Calu3 (cell line): ENCODE results near the gene SMPD3. TPM values are rescaled to one million over a fixed set of nuclear protein-coding genes. Genes with fewer than 3 reads are reported as not detected.

Experiments used
- BruUV-seq: library from RNA; stranded (reverse); fragments of 400-500 nt; replicated peaks from 2 replicates; lab custom pipeline; 2021; lab: Mats Ljungman, UMichigan
- CTCF ChIA-PET: fragments of 300-600 bp; sonication (Branson Sonifier 250); formaldehyde crosslinking; loops from one replicate; lab custom pipeline; 2022; ENCODE audit warnings: antibody characterized with exemption; lab: Charles Lee
- DNase-seq: peaks from one replicate; pipeline ENCODE4 v3.0.0; 2022
- H3K27ac Mint-ChIP-seq: one replicate; pipeline ENCODE4 v1.8.0; 2022; ENCODE audit warnings: mixed read lengths; ENCODE audit not compliant: unreplicated experiment
- H3K27me3 Mint-ChIP-seq: one replicate; pipeline ENCODE4 v1.8.0; 2022; ENCODE audit warnings: mixed read lengths; ENCODE audit not compliant: unreplicated experiment
- H3K36me3 Mint-ChIP-seq: one replicate; pipeline ENCODE4 v1.8.0; 2022; ENCODE audit warnings: mild to moderate bottlenecking, moderate library complexity, mixed read lengths; ENCODE audit not compliant: insufficient read depth, unreplicated experiment
- H3K4me1 Mint-ChIP-seq: one replicate; pipeline ENCODE4 v1.8.0; 2022; ENCODE audit warnings: mild to moderate bottlenecking, low read depth, mixed read lengths; ENCODE audit not compliant: unreplicated experiment
- H3K4me3 Mint-ChIP-seq: one replicate; pipeline ENCODE4 v1.8.0; 2022; ENCODE audit warnings: mild to moderate bottlenecking, low read depth, moderate library complexity, mixed read lengths; ENCODE audit not compliant: unreplicated experiment
- H3K9me3 Mint-ChIP-seq: one replicate; pipeline ENCODE4 v1.8.0; 2022; ENCODE audit warnings: low read depth, mixed read lengths; ENCODE audit not compliant: unreplicated experiment
- intact Hi-C: fragments of 100-400 bp; cut with micrococcal nuclease; formaldehyde crosslinking; loops from one replicate; pipeline ENCODE4 v1.10.0; 2022; ENCODE audit not compliant: unreplicated experiment
- total RNA-seq: library from RNA; stranded (reverse); gene quantifications from 2 replicates; pipeline ENCODE4 v1.2.3, GENCODE V29; 2022
- TF ChIP-seq, protein P1 (sequence below): fragments of 200-600 bp; IDR thresholded peaks from one replicate; pipeline ENCODE4 v1.8.0; 2022; ENCODE audit warnings: antibody characterized with exemption; ENCODE audit not compliant: unreplicated experiment

Gene SMPD3
- total RNA-seq, 1 experiment from 2014 or later, result 0.42 TPM

DNA sequence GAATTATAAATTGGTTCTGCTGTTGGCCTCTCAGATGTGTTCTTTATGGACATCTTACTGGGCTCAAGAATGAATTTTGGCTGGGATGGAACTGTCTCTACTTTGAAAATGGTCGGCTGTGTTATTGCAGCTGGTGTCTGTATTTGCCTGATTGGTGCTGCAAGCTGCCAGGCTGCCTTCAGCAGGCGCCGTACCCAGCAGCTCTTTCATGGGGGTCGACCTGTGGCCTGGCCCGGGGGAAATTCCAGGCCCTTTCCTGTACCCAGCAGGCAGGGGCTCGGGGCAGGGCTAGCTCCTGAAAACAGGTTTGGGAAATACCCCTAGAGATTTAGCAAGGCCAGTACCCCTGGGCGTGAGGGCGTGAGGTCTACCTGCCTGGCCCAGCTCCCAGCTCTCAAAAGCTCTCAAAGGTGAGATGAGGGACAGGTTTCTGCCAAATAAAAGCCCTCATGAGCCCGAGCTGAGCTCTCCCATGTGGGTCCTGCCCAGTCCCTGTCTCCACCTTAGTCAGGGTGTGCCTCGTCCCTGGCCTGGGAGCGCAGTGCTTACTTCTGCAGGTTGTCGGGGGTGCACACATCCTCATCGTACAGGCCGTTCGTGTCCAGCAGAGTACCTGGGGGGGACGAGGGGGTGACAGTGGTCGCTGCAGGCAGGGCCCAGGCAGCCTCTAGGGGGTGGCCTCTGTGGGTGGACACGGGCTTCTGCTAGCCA is 85.2 kb downstream of the SMPD3 start:
- TF ChIP-seq, protein P1, sequence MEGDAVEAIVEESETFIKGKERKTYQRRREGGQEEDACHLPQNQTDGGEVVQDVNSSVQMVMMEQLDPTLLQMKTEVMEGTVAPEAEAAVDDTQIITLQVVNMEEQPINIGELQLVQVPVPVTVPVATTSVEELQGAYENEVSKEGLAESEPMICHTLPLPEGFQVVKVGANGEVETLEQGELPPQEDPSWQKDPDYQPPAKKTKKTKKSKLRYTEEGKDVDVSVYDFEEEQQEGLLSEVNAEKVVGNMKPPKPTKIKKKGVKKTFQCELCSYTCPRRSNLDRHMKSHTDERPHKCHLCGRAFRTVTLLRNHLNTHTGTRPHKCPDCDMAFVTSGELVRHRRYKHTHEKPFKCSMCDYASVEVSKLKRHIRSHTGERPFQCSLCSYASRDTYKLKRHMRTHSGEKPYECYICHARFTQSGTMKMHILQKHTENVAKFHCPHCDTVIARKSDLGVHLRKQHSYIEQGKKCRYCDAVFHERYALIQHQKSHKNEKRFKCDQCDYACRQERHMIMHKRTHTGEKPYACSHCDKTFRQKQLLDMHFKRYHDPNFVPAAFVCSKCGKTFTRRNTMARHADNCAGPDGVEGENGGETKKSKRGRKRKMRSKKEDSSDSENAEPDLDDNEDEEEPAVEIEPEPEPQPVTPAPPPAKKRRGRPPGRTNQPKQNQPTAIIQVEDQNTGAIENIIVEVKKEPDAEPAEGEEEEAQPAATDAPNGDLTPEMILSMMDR, result no peak

DNA sequence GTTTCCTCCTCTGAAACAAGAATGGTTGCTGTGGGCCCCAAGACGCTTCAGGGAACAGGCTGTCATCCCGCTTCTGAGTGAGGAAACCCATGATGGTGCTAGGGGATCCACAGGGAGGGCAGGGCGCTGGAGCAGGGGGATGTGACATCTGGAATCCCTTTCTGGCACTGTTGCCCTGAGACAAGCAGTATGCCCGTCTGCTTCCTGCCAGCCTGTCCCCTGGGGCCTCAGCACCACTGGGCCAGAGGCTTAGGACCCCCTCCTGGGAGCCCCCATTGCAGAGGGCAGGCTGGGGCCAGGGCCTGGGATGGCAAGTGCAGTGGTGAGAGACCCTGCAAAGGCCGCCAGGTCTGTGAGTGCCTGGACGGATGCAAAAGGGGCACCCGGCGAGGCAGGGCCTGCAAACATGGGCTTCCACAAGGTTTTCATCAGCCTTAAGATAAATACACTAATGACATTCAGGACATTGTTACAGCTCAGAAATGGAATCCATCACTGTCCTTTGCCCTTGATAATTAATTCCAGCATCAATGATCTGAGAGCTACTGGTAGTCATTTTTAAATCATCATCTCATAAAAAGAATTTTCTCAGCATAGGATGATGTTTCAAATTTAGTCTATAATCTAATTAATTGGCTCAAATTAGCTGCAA is 85.9 kb downstream of the SMPD3 start:
- Mint-ChIP-seq H3K4me1 (no peaks in the 10 kb centered on the region), H3K4me3 (no peak overlapping the region), H3K36me3 (peaks cover 25% of the 10 kb centered on the region), H3K27me3 (peaks cover 17% of the 10 kb centered on the region), H3K27ac (no peak overlapping the region), H3K9me3 (no peaks in the 10 kb centered on the region)
- CTCF ChIA-PET, result interaction anchor here (0.6 kb wide), 2 partner anchors 118 to 551 kb away, joined by 3 to 5 read pairs; no protein-coding TSS in a partner anchor
- TF ChIP-seq, protein P1, result no peak
- no TSS peak for BruUV-seq
- DNase-seq, result no peak
- intact Hi-C loops, result no loop called here

More for the DNA sequence above, 85.2 kb downstream of the SMPD3 start:
- no TSS peak for BruUV-seq
- Mint-ChIP-seq H3K27me3 (peaks cover 25% of the 10 kb centered on the region), H3K36me3 (peaks cover 20% of the 10 kb centered on the region), H3K9me3 (no peaks in the 10 kb centered on the region), H3K4me1 (no peaks in the 10 kb centered on the region), H3K4me3 (no peak overlapping the region), H3K27ac (no peak overlapping the region)
- CTCF ChIA-PET, result interaction anchor here (0.6 kb wide), 2 partner anchors 118 to 552 kb away, joined by 3 to 5 read pairs; no protein-coding TSS in a partner anchor
- DNase-seq, result no peak
- intact Hi-C loops, result no loop called here

DNA sequence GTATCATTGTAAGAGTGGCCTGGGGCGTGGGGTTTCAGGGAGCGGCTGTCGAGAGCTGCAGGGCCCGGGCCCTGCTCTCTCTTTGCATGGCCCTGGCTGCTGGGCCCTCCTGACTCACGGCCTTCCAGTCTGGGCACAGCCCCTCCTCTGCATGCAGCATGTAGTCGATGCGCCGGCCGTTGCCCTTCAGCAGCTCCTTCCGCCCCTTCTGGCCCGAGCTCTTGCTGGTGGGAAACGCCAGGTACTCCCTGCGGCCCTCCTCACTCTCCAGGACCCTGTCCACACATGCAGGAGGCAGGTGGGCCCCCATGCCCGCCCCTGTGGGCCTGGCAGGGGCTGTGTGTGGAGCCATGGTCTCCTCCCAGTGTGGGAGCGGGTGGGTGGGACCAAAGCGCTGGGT is 86.8 kb downstream of the SMPD3 start:
- Mint-ChIP-seq H3K36me3 (peaks cover 25% of the 10 kb centered on the region), H3K4me3 (no peak overlapping the region), H3K27me3 (peaks cover 13% of the 10 kb centered on the region), H3K27ac (no peak overlapping the region), H3K4me1 (no peaks in the 10 kb centered on the region), H3K9me3 (no peaks in the 10 kb centered on the region)
- CTCF ChIA-PET, result no interaction called here
- no peak for DNase-seq
- TF ChIP-seq, protein P1, result no peak
- no TSS peak for BruUV-seq
- intact Hi-C loops, result no loop called here

DNA sequence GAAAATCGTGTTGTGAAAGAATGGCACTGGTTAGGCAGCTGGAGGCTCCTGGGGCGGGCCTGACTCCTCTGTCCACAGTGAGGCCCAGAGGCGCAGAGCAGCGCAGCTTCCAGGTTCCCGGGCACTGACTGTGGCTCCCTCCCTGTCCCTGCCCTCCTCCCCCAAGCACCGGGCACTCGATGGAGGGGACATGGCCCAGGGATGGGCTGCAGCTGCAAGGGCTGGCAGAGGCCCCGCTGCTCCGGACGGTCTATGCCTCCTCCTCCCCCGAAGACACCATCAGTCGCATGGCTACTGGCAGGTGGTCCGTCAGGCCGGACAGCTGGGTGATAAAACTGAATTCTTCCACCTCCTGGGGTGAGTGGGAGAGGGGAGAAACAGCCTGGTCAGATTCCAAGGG is 87.4 kb downstream of the SMPD3 start:
- DNase-seq, result no peak
- Mint-ChIP-seq H3K27me3 (peaks cover 7% of the 10 kb centered on the region), H3K9me3 (no peaks in the 10 kb centered on the region), H3K27ac (no peak overlapping the region), H3K4me3 (no peak overlapping the region), H3K36me3 (peaks cover 20% of the 10 kb centered on the region), H3K4me1 (no peaks in the 10 kb centered on the region)
- intact Hi-C loops, result no loop called here
- BruUV-seq, result no TSS peak
- CTCF ChIA-PET, result no interaction called here
- TF ChIP-seq, protein P1, result no peak
